ENCODE measurements around the gene PIGC. TPM values are rescaled to one million over a fixed set of nuclear protein-coding genes. Genes with fewer than 3 reads are reported as not detected.
"Not testable (repeated sequence)": the region's sequence is repeated elsewhere in the genome, so short reads cannot be mapped to it uniquely, and the experiment has no call there.

PIGC gene
- total RNA-seq, 2 donors from 2014 or later: 16.5 to 18.4 TPM

DNA sequence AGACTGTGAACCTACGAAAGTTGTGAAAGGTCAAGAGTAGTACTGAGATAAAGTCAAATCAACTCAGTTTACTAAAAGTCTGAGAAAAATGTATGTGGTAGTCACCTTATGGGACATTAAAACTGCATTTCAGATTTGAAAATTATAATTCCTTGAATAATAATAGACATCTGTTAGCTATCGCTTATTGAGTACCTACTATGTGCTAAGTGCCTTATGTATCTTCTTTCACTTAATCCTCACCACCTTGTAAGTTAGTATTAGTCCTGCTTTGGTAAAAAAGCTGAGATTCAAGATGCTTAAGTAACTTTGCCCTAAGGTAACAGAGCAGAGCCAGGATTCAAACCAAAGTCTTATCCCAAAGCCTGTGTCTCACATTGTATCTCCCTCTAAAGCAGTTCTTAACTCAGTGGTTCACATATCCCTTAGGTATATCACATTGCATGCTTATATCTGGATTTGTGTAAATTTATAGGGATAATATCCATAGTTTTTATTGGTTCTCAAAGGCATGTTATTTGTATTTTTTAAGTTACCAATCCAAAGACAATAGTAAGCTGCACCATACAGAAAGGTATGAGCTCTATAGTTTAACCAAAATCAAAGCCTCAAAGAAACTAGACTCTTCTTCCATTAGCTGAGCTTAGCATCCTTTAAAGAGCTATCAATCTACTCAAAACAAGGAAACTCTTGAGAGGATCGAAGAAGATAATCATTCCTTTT is 865 bp downstream of the PIGC start:
- DNase-seq (no peak), ATAC-seq (no peak)
- 43 to 48% methylated on average over 3 of the region's 3 CpGs for WGBS, 2 donors
- Histone ChIP-seq H3K9me3 (no peaks in the 10 kb centered on the region), H3K4me1 (peaks cover 22% of the 10 kb centered on the region), H3K4me3 (peak overlapping the region; percentile 60 to 85), H3K27ac (no peak overlapping the region), H3K27me3 (no peaks in the 10 kb centered on the region), H3K36me3 (replicated peaks in 1 of 2; ENCODE audit: insufficient read depth in 1 of 2, low read depth in 2 of 2) (no peaks in the 10 kb centered on the region)
- intact Hi-C loops (cut with DNase I): no loop called here
- TF ChIP-seq POLR2A (IDR thresholded peaks at IDR 0.05): no peak
- TF ChIP-seq, protein P1, sequence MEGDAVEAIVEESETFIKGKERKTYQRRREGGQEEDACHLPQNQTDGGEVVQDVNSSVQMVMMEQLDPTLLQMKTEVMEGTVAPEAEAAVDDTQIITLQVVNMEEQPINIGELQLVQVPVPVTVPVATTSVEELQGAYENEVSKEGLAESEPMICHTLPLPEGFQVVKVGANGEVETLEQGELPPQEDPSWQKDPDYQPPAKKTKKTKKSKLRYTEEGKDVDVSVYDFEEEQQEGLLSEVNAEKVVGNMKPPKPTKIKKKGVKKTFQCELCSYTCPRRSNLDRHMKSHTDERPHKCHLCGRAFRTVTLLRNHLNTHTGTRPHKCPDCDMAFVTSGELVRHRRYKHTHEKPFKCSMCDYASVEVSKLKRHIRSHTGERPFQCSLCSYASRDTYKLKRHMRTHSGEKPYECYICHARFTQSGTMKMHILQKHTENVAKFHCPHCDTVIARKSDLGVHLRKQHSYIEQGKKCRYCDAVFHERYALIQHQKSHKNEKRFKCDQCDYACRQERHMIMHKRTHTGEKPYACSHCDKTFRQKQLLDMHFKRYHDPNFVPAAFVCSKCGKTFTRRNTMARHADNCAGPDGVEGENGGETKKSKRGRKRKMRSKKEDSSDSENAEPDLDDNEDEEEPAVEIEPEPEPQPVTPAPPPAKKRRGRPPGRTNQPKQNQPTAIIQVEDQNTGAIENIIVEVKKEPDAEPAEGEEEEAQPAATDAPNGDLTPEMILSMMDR (IDR thresholded peaks at IDR 0.05): no peak

DNA sequence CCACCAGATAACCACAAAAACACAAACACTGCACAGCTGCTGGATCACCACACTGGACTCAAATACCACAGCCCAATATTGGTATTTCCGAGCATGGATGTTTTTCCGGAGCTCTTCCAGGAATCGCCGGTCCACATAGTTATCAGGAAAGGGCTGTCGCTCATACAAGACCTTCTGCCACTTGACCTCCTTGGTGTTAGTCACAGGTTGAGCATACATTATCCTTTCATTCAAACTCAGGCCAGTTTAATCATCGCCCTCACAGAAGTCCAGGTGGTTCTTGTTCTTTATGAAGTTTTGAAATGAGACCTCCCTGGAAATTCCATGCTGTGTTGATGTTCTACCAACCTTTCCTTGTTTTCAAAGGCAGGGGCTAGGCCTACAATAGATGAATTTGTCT is 1.5 kb downstream of the PIGC start:
- DNase-seq (no peak), ATAC-seq (no peak)
- no peak overlapping the region for H3K4me3 ChIP-seq
- H3K27me3 ChIP-seq: no peaks in the 10 kb centered on the region
- no peaks in the 10 kb centered on the region for H3K36me3 ChIP-seq (replicated peaks in 1 of 2; ENCODE audit: insufficient read depth in 1 of 2, low read depth in 2 of 2)
- no peak overlapping the region for H3K27ac ChIP-seq
- H3K9me3 ChIP-seq: no peaks in the 10 kb centered on the region
- WGBS, 2 donors: 87 to 98% methylated on average over 6 of the region's 6 CpGs
- peaks cover 22% of the 10 kb centered on the region for H3K4me1 ChIP-seq
- TF ChIP-seq, protein P1 (IDR thresholded peaks at IDR 0.05): no peak
- TF ChIP-seq POLR2A (IDR thresholded peaks at IDR 0.05): no peak
- intact Hi-C loops (cut with DNase I): no loop called here

DNA sequence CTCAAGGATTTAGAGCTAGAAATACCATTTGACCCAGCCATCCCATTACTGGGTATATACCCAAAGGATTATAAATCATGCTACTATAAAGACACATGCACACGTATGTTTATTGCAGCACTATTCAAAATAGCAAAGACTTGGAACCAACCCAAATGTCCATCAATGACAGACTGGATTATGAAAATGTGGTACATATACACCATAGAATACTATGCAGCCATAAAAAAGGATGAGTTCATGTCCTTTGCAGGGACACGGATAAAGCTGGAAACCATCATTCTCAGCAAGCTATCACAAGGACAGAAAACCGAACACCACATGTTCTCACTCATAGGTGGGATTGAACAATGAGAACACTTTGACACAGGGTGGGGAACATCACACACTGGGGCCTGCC is 6.7 kb downstream of the PIGC start:
- H3K27ac ChIP-seq; ATAC-seq; DNase-seq; H3K27me3 ChIP-seq; H3K9me3 ChIP-seq; intact Hi-C loops (cut with DNase I); H3K36me3 ChIP-seq (replicated peaks in 1 of 2; ENCODE audit: insufficient read depth in 1 of 2, low read depth in 2 of 2); H3K4me3 ChIP-seq: not testable (repeated sequence)
- WGBS, 2 donors: 86 to 95% methylated on average over 3 of the region's 3 CpGs
- peaks cover 15% of the 10 kb centered on the region for H3K4me1 ChIP-seq

DNA sequence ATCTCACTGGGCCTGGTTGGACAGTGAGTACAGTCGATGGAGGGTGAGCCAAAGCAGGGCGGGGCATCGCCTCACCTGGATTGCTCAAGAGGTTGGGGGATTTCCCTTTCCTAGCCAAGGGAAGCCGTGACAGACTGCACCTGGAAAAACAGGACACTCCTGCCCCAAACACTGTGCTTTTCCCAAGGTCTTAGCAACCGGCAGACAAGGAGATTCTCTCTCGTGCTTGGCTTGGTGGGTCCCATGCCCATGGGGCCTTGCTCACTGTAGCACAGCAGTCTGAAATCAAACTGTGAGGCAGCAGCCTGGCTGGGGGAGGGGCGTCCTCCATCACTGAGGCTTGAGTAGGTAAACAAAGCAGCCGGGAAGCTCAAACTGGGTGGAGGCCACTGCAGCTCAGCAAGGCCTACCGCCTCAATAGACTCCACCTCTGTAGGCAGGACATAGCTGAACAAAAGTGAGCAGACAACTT is 12.1 kb downstream of the PIGC start:
- intact Hi-C loops (cut with DNase I): no loop called here
- Histone ChIP-seq H3K4me1 (peaks cover 18% of the 10 kb centered on the region), H3K27ac (peak overlapping the region; percentile 58 to 81 (median 70)), H3K36me3 (replicated peaks in 1 of 2; ENCODE audit: insufficient read depth in 1 of 2, low read depth in 2 of 2) (no peaks in the 10 kb centered on the region), H3K4me3 (no peak overlapping the region), H3K9me3 (no peaks in the 10 kb centered on the region), H3K27me3 (no peaks in the 10 kb centered on the region)
- DNase-seq (peak; percentile 76 to 85 (median 82)), ATAC-seq (peak; percentile 94)
- 30 to 32% methylated on average over 6 to 9 of the region's 9 CpGs for WGBS, 2 donors
- no peak for TF ChIP-seq POLR2A (IDR thresholded peaks at IDR 0.05)
- TF ChIP-seq, protein P1 (IDR thresholded peaks at IDR 0.05): no peak

- TF ChIP-seq, protein P1 (IDR thresholded peaks at IDR 0.05): no peak
- TF ChIP-seq POLR2A (IDR thresholded peaks at IDR 0.05): no peak
Observed at GRCh38 chr1:172431204-172431603, 12.7 kb downstream of the PIGC start.

More at GRCh38 chr1:172431204-172431603, 12.7 kb downstream of the PIGC start:
- Histone ChIP-seq H3K4me1 (peaks cover 18% of the 10 kb centered on the region), H3K4me3 (no peak overlapping the region), H3K36me3 (replicated peaks in 1 of 2; ENCODE audit: insufficient read depth in 1 of 2, low read depth in 2 of 2) (no peaks in the 10 kb centered on the region), H3K27me3 (no peaks in the 10 kb centered on the region), H3K9me3 (no peaks in the 10 kb centered on the region), H3K27ac (peak overlapping the region in 1 of 4 donors; percentile 81)
- ATAC-seq (peak; percentile 5), DNase-seq (no peak)
- WGBS, 2 donors: 48 to 73% methylated on average over 2 of the region's 2 CpGs
- intact Hi-C loops (cut with DNase I): no loop called here

Measured in body of pancreas (tissue), 4 donors.